Mammary epithelial cell (primary cell): Measurements from ENCODE around the gene CNDP2.

Source experiments
- CTCF ChIP-seq, 2 donors: IDR thresholded peaks in 1 of 2; conservative IDR thresholded peaks in 1 of 2; 2 replicates each; pipeline ENCODE4 v1.5.1; 2011 to 2012; ENCODE audit warnings: inconsistent platforms in 2 of 2, low read length in 2 of 2, mild to moderate bottlenecking in 2 of 2, control low read depth in 1 of 2, low read depth in 1 of 2; ENCODE audit not compliant: insufficient read depth in 1 of 2; ENCODE audit errors: extremely low read depth in 1 of 2
- EZH2 ChIP-seq: IDR thresholded peaks from 2 replicates; pipeline ENCODE4 v1.6.1; 2012; ENCODE audit warnings: low read length, inconsistent platforms, borderline replicate concordance

- TF ChIP-seq CTCF (conservative IDR thresholded peaks at IDR 0.05 in 1 of 2, IDR thresholded peaks at IDR 0.05 in 1 of 2; ENCODE audit: extremely low read depth in 1 of 2, insufficient read depth in 1 of 2, low read depth in 1 of 2, low read length in 2 of 2) = no peak
- TF ChIP-seq EZH2 = no peak
These were observed 36.3 kb upstream of the CNDP2 start for GRCh38 chr18:74459889-74460288.
